ENCODE results near the gene MFAP3L. TPM values are rescaled to one million over a fixed set of nuclear protein-coding genes. Genes with fewer than 3 reads are reported as not detected.

MFAP3L gene
- total and polyA plus RNA-seq, 2 donors from 2014 or later = 18.4 to 35.1 TPM

DNA sequence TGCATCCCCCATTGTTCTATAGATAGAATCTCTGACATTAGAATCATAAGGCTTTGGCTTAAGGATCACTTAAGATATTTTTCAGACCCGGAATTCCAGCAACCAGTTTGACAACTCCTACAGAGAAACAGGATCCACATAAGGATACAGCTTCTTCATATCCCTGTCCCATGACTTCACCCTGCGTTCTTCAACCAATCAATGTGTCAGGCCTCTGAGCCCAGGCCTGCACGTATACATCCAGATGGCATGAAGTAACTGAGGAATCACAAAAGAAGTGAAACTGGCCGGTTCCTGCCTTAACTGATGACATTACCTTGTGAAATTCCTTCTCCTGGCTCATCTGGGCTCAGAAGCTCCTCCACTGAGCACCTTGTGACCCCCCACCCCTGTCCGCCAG is 85.1 kb downstream of the MFAP3L start:
- FAIRE-seq = no peak
- H3K36me3 ChIP-seq (ENCODE audit: control insufficient read depth in 2 of 3, insufficient read depth in 3 of 3, low read length in 3 of 3) = no peaks in the 10 kb centered on the region
- DNase-seq = no peak
- H3K9me3 ChIP-seq (ENCODE audit: control insufficient read depth in 2 of 3, insufficient read depth in 1 of 3, low read length in 3 of 3) = no peaks in the 10 kb centered on the region
- no peak for TF ChIP-seq CTCF (IDR thresholded peaks at IDR 0.05; ENCODE audit: borderline replicate concordance, extremely low read depth, insufficient read depth)
- no peak overlapping the region for H3K9ac ChIP-seq (ENCODE audit: low read length in 3 of 3)
- peaks cover 0 to 21% (median 10%) of the 10 kb centered on the region in 3 donors for H3K4me1 ChIP-seq (ENCODE audit: control insufficient read depth in 2 of 3, insufficient read depth in 2 of 3, low read depth in 1 of 3, low read length in 3 of 3)
- H3K27me3 ChIP-seq (ENCODE audit: control insufficient read depth, insufficient read depth, low read length) = no peaks in the 10 kb centered on the region
- no peak overlapping the region for H3K4me3 ChIP-seq (ENCODE audit: low read length in 3 of 3)
- H3K27ac ChIP-seq (ENCODE audit: low read depth in 2 of 2, low read length in 2 of 2) = no peak overlapping the region
- intact Hi-C loops (cut with DNase I) = no loop called here

DNA sequence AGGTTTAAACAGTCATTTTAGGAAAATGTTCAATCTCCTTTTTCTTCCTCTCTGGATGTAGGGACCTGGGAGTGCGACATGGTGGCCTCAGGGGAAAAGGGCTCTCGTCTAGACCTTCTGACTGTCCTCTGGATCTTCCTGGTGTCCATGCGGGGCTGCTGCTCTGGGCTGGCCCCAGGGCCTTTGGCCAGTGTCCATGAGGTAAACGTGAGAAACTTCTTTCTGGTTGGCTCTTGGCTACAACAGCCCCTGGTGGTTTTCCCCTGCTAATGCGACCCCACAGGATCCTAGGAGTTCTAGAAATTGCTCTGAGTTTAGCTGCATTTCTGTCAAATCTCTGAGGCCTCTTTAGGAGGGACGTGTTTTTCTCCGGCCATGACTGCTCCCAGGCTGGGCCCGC is 85.7 kb downstream of the MFAP3L start:
- Histone ChIP-seq H3K27ac (ENCODE audit: low read depth in 2 of 2, low read length in 2 of 2) (no peak overlapping the region), H3K9ac (ENCODE audit: low read length in 3 of 3) (no peak overlapping the region), H3K36me3 (ENCODE audit: control insufficient read depth in 2 of 3, insufficient read depth in 3 of 3, low read length in 3 of 3) (no peaks in the 10 kb centered on the region), H3K4me1 (ENCODE audit: control insufficient read depth in 2 of 3, insufficient read depth in 2 of 3, low read depth in 1 of 3, low read length in 3 of 3) (peaks cover 0 to 21% (median 10%) of the 10 kb centered on the region in 3 donors), H3K9me3 (ENCODE audit: control insufficient read depth in 2 of 3, insufficient read depth in 1 of 3, low read length in 3 of 3) (no peaks in the 10 kb centered on the region), H3K4me3 (ENCODE audit: low read length in 3 of 3) (no peak overlapping the region), H3K27me3 (ENCODE audit: control insufficient read depth, insufficient read depth, low read length) (no peaks in the 10 kb centered on the region)
- TF ChIP-seq CTCF (IDR thresholded peaks at IDR 0.05; ENCODE audit: borderline replicate concordance, extremely low read depth, insufficient read depth) = no peak
- FAIRE-seq (no peak), DNase-seq (no peak)
- intact Hi-C loops (cut with DNase I) = no loop called here

Other genes starting within 250 kb of the MFAP3L start
- gene AADAT, start 63.6 kb upstream of the MFAP3L start, total RNA-seq = 2.6 TPM
- 4.6 TPM for gene AADAT, start 63.6 kb upstream of the MFAP3L start, polyA plus RNA-seq (ENCODE audit: insufficient read depth, low read depth, low replicate concordance)